ENCODE data around the gene STXBP6.
"Not testable (repeated sequence)": the region's sequence is repeated elsewhere in the genome, so short reads cannot be mapped to it uniquely, and the experiment has no call there.

The STXBP6 gene

GRCh38 chr14:24790196-24790595 lies 259.8 kb downstream of the STXBP6 start:
- intact Hi-C loops (cut with DNase I), result no loop called here
- DNase-seq, result no peak

GRCh38 chr14:24789378-24789884 lies 260.5 kb downstream of the STXBP6 start:
- intact Hi-C loops (cut with DNase I), result no loop called here
- no peak for DNase-seq

GRCh38 chr14:24785698-24786097 lies 264.2 kb downstream of the STXBP6 start:
- intact Hi-C loops (cut with DNase I), result no loop called here
- DNase-seq, result no peak

- DNase-seq, result no peak
- intact Hi-C loops (cut with DNase I), result no loop called here
Observed at GRCh38 chr14:24784981-24785380, 265.0 kb downstream of the STXBP6 start.

- intact Hi-C loops (cut with DNase I), result no loop called here
Observed at GRCh38 chr14:24783791-24784190, 266.2 kb downstream of the STXBP6 start.

GRCh38 chr14:24780281-24780680 lies 269.7 kb downstream of the STXBP6 start:
- intact Hi-C loops (cut with DNase I), result no loop called here
- no peak for DNase-seq

More at GRCh38 chr14:24783791-24784190, 266.2 kb downstream of the STXBP6 start:
- DNase-seq, result no peak

GRCh38 chr14:24777678-24778077 lies 272.3 kb downstream of the STXBP6 start:
- no peak for DNase-seq
- intact Hi-C loops (cut with DNase I), result no loop called here

GRCh38 chr14:24775950-24776349 lies 274.0 kb downstream of the STXBP6 start:
- intact Hi-C loops (cut with DNase I), result no loop called here
- no peak for DNase-seq

GRCh38 chr14:24774187-24774915 lies 275.6 kb downstream of the STXBP6 start:
- no peak for DNase-seq
- intact Hi-C loops (cut with DNase I), result no loop called here

- intact Hi-C loops (cut with DNase I); DNase-seq: not testable (repeated sequence)
Observed at GRCh38 chr14:24773564-24773963, 276.4 kb downstream of the STXBP6 start.

- peak in 1 of 10 donors; percentile 76 for DNase-seq
- intact Hi-C loops (cut with DNase I), result no loop called here
Observed at GRCh38 chr14:24766434-24766833, 283.5 kb downstream of the STXBP6 start.

- intact Hi-C loops (cut with DNase I), result no loop called here
- DNase-seq, result no peak
Observed at GRCh38 chr14:24761141-24761540, 288.8 kb downstream of the STXBP6 start.
